Loucy (cell line): ENCODE measurements around the gene NELFB.

Experiments used
- CTCF ChIP-seq: fragments of 200-600 bp; sonication (generic); conservative IDR thresholded peaks from 2 replicates; pipeline ENCODE4 v1.5.1; 2014; ENCODE audit warnings: mild to moderate bottlenecking, antibody characterized with exemption, low read length
- EZH2phosphoT487 ChIP-seq: fragments of 200-600 bp; IDR thresholded peaks from 2 replicates; pipeline ENCODE4 v1.6.1; 2018; ENCODE audit warnings: antibody characterized with exemption, mild to moderate bottlenecking, moderate library complexity, borderline replicate concordance

GRCh38 chr9:137266162-137266527 is 11.0 kb downstream of the NELFB start:
- TF ChIP-seq EZH2phosphoT487 (no peak), CTCF (no peak)
